HG03196 (cell line): ENCODE results near the gene ATP9B.
"Not testable (repeated sequence)": the region's sequence is repeated elsewhere in the genome, so short reads cannot be mapped to it uniquely, and the experiment has no call there.

ENCODE experiments used
- ATAC-seq: cut with Tn5 transposase; IDR thresholded peaks from one replicate; pipeline ENCODE4 v1.9.1; 2021; ENCODE audit not compliant: unreplicated experiment

Gene ATP9B

DNA sequence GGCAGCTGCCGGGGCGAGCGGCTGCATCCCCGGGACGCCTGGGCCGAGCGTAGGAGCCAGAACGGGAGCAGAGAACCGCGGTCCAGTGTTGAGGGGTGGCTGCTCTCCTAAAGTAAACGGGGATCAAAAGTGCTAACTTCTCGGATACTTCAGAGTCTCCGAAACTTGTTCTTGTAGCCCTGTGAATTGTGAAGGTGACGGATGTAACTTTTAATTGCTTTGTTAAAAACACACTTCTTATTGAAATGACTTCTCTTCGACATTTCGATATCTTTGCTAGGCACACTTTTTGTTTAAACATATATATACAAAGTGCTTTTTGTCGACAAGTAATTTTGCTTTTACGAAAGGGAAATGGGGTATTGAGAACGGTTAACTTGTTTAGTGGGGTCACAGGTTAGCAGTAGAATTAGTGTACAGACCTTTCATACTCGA is 540 bp downstream of the ATP9B start:
- no peak for ATAC-seq

DNA sequence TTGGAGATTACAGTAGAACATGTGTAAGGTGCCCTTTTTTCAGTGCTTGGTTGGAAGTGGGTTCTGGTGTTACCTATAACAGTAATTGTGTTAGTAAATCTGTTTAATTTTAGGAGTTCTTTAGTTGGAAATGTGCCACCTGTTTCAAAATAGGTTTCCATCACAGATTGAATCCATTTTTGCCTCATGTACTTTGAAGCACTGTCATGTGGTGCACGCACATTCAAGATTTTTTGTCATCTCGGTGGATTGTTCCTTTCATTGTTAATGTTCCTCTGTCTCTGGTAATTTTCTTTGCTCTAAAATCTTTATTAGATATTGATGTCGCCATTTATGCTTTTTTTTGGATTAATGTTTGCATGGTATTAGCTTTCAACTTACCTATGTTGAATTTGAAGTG is 1.3 kb downstream of the ATP9B start:
- ATAC-seq = no peak

DNA sequence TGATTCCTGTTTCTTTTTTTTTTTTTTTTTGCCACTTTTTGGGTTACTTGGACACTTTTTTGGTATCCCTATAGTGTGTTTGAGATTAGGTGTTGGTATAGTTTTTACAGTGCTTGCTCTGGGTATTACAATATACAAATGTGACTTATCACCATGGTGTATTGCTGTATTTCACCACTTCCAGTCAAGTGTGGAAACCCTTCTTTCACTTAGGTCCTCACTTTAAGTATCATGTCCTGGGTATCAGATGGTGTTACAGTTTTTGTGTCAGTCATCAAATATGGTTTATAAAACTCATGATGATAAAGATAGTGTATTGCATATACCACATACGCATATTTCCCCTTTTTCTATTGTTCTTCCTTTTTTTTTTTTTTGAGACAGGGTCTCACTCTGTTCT is 1.8 kb downstream of the ATP9B start:
- ATAC-seq = no peak

DNA sequence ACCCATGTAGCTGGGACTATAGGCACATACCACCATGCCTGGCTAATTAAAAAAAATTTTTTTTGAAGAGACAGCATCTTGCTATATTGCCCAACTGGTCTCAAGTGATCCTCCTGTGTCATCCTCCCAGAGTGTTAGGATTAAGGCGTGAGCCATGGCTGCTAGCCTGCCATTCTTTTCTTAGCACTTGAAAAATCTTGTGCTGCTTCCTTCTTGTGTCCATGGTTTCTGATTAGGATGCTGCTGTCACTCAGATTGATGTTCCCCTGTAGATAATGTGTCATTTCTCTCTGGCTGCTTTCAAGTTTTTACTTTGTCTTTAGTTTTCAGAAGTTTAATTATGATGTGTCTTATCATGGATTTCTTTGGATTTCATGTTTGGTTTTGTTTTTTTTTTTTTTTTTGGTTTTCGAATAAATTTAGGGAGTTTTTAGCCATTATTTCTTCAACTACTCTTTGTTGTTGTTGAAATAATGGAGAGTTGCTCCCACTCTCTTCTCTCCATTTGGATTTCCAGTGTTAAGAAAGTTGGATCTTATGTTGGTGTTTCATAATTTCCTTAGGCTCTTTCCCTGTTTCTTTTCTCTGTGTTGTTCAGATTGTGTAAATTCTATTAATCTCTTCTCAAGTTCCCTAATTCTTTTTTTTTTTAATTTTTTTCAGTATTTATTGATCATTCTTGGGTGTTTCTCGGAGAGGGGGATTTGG is 2.5 kb downstream of the ATP9B start:
- no peak for ATAC-seq

DNA sequence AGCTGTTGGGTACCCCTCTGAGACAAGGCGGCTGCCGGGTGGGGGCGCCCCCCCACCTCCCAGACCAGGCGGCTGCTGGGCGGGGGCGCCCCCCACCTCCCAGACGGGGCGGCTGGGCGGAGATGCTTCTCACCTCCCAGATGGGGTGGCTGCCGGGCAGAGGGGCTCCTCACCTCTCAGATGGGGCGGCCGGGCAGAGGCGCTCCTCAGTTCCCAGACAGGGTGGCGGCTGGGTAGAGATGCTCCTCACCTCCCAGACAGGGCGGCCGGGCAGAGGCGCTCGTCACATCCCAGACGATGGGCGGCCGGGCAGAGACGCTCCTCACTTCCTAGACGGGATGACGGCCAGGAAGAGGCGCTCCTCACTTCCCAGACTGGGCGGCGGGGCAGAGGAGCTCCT is 3.5 kb downstream of the ATP9B start:
- ATAC-seq = not testable (repeated sequence)

DNA sequence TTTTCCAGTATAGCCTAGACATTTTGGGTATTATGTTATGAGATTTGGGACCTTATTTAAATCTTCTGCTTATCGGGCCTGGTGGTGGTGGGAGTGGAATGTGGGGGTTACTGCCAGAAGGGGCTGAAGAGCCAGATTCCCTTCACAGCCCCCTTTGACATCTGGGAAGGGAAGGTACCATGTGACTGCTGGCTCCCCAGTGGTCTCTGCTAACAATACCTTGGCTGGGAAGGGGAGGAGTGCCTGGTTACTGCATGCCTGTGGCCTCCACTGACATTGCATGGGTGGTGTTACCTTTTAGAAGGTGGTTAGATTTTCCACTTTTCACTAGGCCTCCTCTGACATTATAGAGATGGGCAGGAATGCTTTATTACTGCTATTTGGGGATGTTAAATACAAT is 8.0 kb downstream of the ATP9B start:
- no peak for ATAC-seq

DNA sequence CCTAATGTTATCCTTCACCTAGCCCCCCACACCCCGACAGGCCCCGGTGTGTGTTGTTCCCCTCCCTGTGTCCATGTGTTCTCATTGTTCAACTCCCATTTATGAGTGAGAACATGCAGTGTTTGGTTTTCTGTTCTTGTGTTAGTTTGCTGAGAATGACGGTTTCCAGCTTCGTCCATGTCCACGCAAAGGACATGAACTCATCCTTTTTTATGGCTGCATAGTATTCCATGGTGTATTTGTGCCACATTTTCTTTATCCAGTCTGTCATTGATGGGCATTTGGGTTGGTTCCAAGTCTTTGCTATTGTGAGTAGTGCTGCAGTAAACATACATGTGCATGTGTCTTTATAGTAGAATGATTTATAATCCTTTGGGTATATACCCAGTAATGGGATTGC is 9.6 kb downstream of the ATP9B start:
- ATAC-seq = not testable (repeated sequence)

DNA sequence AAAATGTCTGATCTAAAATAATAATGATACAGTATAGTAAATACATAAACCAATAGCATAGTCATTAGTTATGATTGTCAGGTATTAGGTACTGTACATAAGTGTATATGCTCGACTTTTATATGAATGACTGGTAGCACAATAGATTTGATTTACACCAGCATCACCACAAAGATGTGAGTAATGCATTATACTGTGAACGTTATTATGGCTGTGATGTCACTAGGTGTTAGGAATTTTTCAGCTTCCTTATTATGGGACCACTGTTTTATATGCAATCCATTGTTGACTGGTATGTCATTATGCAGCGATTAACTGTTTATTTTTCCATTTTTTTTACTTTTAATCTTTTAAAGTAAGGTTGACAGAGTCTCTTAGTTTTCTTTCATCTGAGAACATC is 23.7 kb downstream of the ATP9B start:
- ATAC-seq = no peak

DNA sequence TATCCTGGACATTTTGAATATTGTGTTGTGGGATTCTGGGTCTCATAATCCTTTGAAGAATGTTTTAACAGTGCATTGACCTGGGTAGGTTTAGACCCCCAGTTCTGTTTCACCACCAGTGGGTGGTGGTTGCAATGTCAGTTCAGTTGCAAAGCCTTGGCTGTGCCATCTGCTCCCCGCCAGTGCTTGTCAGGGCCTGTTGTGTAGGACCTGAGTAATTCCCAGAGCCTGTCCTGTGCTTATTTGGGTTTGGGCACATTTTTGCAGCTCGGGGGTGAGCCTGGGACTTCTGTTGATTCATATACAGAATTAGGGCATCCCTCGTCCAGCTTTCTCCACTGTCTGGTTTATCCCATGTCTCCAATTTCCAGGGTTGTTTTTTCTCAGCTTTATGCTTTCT is 24.8 kb downstream of the ATP9B start:
- no peak for ATAC-seq

DNA sequence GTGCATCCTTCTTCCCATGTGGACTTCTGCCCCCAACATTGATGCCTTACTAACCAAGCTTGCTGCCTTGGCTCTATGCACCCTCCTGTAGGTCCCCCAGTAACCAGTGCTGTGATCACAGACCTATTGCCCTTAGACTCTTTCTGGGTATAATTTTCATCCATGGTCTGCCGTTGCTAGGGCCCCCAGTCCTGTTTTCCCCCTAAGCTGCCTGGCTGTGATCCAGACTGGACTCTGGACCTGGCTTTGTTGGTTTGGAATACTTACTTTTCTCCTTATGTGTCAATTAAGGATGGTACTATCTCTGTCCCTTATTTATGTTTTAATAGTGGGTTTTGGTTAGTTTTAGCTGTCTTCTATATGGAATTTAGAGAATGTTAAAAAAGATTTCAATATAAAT is 26.0 kb downstream of the ATP9B start:
- ATAC-seq = no peak

DNA sequence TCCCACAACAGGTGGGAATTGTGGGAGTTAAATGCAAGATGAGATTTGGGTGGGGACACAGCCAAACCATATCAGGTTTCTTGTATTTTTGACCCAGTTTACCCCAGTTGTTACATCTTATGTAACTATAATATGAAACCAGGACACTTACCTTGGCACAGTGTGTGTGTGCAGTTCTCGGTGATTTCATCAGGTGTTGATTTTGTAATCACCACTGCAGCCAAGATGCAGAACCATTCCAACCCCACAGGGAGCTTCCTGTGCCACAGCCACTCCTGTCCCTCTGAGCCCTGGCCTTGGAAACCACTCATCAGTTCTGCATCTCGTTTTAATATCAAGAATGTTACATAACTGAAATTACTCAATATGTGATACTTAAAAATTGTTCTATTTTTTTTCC is 31.8 kb downstream of the ATP9B start:
- no peak for ATAC-seq

DNA sequence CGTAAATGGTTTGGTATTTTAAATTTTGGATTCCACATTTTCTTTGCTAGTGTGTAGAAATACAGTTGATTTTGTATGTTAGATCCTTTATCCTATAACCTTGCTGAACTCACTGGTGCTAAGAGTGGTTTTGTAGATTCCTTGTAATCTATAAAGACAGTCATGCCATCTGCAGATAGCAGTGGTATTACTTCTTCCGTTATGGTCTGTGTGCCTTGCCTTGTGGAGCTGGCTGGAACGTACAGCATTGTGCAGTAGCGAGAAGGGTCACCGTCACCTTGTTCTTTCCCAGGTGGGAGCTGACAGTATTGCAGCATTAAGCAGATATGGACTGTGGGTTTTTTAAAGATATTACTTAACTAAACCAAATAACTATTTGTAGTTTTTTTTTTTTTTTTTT is 33.7 kb downstream of the ATP9B start:
- ATAC-seq = no peak

DNA sequence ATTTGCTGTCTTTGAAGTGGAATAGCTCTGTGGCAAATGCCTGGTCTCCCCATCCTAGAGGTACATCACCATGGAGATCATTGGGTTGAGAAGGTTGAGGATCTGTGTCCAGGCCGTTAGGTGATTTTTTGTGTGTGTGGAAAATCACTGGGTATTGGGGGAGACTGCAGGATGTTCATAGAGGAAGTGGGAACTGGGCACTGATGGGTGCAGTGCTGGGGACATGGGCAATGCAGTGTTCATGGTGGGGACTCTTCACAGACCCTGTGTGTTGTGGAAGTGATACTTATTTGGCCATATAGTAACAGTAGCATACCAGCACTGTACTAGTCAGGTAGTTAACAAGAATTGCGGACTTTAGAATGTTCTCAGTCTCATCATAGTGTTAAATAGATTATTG is 34.9 kb downstream of the ATP9B start:
- no peak for ATAC-seq

DNA sequence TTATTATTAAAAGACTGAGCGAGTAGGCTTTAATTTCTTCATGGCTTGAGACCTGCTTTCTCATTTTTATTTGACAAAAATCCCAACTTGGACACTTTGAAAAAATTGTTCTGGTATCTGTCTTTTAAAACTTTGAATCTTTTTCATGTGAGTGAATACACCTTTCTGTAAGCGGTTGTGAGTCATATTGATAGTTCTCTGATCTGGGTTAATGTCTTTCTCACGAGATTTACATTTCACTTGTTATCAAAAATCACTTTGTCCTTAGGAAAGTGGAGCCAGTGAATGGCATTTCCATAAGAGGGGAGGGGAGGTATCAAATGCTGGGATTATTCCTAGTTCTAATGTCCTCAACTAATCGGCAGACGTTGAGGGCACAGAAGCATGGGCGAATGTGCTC is 36.3 kb downstream of the ATP9B start:
- ATAC-seq = no peak

DNA sequence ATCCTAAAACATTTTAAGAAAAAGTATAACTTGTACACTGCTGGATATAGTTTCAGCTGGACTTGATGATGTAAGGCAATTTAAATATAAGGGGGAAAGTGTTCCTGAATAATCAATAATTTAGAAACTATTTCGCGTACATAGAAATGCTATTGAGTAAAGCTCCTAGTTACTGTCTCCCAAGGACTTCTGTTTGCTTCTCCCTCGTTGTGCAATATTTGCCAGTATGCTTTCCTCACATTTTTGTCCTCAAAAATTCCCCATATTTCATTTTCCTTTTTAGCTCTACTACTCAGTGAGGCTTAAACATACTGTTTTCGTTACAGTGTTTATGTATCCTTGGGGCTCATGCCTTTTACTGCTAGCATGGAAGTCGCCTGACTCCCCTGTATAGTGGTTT is 36.9 kb downstream of the ATP9B start:
- ATAC-seq = no peak

DNA sequence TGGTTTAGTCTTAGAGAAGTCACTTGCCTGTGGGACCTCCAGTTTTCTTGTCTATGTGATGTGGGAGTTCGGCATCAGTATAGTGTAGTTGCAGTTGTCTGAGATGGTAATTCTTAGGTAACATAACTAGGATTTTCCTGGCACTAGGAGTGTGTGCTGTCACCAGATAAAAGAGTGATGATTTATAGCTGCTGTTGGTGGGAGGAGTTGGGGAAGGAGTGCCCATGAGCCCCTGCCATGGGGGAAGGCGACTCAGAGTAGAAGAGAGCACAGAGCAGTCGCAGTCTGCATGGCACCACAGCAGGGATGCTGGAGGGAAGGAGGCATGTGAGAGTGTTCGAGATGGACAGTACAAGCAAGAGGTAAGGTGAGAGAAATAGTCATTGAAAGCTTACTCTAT is 38.7 kb downstream of the ATP9B start:
- no peak for ATAC-seq

DNA sequence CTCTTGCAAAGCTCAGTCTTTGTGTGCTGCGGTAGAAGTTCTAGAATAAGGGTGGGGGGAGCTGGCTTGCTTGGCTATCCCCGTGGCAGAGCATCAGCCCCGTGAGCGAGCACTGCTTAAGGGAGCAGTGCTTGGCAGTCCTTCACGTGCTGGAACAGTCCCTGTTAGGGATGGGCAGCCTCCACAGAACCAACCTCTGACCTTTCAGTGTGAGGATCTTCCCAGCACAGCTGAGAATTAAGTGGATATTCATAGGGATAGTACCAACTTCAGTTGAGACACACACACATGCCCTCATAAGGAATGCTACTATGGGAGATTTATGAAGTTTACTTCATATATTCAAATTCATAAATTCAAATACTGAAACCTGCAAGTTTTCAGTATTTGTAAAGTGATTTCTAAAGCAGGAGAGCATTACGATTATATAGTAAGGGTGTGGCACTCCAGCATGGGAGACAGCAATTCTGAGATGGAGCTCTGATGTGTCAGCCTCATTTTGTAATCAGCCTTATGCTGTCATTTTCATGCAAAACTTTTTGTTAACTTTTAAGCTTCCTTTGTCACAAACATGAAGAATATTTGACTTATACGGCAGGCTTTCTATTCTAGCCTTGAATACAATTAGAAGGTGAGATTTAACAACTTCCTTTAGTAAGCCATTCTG is 39.5 kb downstream of the ATP9B start:
- no peak for ATAC-seq

DNA sequence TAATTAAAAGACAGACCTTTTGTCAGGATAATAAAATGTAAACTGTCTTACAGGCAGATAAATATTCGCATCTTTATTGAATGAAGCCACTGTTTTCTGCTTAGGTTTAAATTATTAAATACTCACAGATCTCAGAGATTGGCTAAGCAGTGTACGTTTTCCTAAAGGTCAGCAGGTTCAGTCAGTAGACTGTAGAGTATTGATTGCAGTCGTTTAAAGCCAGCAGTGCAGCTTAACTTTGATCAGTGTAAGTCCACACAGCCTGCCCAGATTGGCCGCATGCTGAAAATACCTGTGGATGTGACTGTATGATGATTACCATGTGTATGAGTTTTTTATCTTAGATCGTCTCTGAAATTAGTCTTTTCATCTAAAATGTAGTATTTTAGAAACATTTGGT is 42.3 kb downstream of the ATP9B start:
- no peak for ATAC-seq

DNA sequence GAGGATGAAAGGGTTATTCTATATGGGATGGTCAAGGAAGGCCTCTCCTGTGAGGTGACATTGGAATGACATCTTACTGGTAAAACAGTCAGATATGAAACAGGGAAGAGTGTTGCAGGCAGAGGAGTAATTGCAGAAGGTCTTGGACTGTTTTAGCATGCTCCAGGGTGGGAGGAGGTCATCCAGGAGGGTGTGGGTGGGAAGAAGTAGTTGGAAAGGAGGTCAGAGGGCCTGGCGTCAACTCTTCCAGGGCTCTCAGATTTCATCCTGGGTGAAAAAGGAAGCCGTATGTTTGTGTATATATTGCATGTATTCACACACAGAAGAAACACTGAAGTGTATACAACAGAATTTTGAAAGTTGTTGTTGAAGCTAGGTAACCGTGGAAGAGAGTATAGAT is 48.2 kb downstream of the ATP9B start:
- no peak for ATAC-seq

DNA sequence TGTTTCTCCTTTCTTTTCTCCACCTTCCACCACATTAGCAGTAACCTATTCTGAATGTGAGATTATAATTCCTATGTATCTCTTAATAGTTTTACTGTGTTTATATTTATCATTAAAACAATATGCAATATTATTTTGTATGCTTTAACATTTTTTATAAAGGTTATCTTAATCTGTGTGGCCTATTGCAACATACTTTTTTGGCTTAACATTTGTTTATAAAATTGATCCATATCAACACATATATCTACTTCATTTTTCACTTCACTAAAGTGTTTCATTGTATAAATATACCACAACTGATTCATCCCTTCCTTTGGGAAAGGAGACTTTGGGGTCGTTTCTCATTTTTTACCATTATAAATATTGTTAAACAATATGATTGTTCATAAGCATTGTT is 48.6 kb downstream of the ATP9B start:
- ATAC-seq = no peak

DNA sequence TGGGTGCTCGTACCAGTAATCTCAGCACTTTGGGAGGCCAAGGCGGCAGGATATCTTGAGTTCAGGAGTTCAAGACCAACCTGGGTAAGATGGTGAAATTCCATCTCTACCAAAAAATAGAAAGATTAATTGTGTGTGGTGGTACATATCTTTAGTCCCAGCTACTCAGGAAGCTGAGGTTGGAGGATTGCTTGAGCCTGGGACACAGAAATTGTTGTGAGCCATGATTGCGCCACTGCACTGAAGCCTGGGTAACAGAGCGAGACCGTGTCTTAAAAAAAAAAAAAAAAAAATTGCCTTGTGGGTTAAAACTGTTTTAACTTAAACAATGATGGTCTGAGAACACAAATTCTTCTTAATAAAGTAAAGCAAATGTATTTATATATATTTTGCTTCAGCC is 49.6 kb downstream of the ATP9B start:
- no peak for ATAC-seq

DNA sequence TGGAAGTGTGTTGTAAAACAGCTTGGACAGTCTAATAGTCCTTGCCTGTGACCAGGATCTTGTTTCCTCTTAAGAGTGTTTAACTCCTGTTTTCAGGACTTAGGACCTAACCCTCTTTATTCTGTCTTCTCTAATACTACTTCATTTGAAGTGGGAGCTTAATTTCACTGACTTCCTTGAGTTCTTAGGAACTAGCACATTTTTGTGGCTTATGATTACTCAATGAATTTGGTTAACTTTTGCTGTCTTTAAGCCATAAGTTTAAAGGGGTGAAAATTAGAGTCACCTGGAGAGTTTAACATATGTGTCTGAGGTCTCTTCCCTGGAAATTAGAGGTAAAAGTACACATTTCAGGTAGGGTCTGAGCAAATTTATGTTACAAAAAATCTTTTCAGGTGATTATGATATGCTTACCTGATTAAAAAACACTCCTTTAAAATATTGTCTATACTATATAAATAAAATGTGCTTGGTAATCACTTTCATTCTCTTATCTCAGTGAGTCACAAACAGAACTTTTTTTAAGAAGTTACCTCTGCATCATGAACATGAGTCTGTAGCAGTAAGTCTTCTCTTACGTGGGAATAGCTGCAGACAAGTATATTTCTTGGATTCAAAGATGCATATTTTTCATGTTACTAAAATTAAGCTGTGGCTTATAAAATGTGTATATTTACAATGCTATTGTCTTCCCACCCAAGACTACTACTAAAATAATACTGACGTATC is 52.7 kb downstream of the ATP9B start:
- no peak for ATAC-seq
